NCI-H1092 (cell line): ENCODE data around the gene OR10AG1.

Experiments
- DNase-seq: peaks from one replicate; lab custom pipeline; 2025; lab: John Stamatoyannopoulos, UW

OR10AG1 gene, protein sequence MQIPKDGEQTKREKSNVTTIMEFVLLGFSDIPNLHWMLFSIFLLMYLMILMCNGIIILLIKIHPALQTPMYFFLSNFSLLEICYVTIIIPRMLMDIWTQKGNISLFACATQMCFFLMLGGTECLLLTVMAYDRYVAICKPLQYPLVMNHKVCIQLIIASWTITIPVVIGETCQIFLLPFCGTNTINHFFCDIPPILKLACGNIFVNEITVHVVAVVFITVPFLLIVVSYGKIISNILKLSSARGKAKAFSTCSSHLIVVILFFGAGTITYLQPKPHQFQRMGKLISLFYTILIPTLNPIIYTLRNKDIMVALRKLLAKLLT

GRCh38 chr11:55969845-55970244, at the start of gene OR10AG1:
Gene OR10AG1 (minus strand): TSS chr11:55969945. CDS start chr11:55969907, 38 bp downstream.
- DNase-seq = no peak

DNA sequence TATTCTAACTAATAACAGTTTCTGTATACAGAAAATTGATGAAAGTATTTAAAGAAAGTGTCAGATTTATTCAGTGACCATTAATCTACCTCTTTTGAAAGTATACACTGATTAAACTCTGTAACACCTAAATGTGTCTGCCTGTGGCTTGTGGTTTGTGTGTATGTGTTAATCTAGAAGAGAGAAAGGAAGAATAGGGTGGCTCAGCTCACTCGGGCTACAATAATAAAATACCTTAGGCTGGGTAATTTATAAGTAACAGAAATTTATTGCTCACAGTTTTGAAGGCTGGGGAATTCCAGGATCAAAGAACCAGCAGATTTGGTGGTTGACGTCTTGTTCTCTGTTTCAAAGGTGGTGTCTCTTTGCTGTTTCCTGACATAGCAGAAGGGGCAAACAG, 44.1 kb upstream of the OR10AG1 start:
- no peak for DNase-seq

- DNase-seq = no peak
These were observed 41.0 kb upstream of the OR10AG1 start for GRCh38 chr11:56010716-56011115.

- DNase-seq = no peak
These were observed 24.8 kb upstream of the OR10AG1 start, which contains the start of gene OR5F1 for GRCh38 chr11:55994525-55994924. Gene OR5F1 (minus strand): TSS chr11:55994625. CDS start chr11:55994625, 0 bp downstream.

DNA sequence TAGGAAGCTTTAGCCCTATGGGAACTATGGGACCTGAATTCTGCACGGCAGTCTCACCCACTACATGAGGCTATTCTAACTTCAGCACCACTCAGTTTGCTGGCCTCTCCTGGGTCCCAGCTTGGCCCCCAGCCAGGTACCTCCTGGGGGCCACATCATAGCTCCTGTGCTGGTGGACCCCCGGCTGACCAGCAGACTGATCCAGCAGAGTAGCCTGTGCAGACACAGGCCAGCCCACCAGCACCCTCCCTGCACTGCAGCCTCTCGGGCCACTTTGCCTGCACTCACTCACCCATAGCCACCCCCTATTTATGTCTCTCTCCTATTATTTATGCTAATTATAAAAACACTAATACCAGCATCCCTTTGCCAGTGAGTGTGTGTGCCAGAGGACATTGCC, 1.2 kb upstream of the OR10AG1 start:
- DNase-seq = no peak

DNA sequence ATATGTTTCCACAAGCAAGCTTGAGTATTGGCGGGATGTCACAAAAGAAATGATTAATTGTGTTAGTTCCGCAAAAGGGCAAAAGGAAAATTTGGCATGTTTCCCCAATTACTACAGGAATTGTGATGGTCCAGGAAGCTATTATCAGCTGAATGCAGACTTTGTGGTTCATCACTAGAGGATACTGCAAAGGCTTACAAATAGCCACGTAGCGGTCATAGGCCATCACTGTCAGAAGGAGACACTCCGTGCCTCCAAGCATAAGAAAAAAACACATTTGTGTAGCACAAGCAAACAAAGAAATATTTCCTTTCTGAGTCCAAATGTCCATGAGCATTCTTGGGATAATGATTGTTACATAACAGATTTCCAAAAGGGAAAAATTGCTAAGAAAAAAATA, 1.8 kb downstream of the OR10AG1 start:
- no peak for DNase-seq

DNA sequence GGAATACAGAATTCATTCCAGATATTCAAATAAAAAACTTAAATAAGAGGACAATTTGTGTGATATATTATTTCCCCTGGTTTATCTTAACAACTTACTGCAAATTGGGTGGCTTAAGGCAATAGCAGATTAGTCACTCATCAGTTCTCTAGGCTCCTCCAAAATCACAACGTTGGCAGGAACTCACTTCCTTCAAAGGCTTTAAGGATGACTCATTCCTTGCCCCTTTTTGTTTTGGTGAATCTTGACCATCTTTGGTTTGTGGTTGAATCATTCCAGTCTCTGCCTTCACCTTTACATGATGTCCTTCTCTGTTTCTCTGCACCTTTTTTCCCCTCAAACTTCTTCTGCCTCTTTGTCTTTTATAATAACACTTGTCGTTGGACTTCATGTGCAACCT, 3.4 kb downstream of the OR10AG1 start:
- DNase-seq = no peak

- no peak for DNase-seq
These were observed 13.2 kb downstream of the OR10AG1 start for GRCh38 chr11:55956521-55956920.

DNA sequence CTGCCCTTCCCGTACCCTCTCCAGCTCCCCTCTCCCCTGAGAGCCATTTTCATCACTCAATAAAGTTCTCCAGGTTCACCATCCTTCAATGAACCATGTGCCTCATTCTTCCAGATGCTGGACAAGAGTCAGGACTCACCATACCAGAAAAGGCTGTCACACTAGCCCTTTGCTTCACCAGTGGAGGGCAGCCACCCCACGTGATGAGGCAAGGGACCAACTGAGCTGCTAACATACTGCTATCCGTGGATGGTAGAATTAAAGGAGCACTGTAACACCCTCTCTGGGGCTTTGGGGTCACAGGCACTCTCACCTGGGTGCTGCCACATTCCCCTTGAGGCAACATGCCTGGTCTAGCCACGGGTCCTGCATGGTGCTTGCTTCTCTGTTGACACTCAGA, 20.4 kb downstream of the OR10AG1 start:
- no peak for DNase-seq

DNA sequence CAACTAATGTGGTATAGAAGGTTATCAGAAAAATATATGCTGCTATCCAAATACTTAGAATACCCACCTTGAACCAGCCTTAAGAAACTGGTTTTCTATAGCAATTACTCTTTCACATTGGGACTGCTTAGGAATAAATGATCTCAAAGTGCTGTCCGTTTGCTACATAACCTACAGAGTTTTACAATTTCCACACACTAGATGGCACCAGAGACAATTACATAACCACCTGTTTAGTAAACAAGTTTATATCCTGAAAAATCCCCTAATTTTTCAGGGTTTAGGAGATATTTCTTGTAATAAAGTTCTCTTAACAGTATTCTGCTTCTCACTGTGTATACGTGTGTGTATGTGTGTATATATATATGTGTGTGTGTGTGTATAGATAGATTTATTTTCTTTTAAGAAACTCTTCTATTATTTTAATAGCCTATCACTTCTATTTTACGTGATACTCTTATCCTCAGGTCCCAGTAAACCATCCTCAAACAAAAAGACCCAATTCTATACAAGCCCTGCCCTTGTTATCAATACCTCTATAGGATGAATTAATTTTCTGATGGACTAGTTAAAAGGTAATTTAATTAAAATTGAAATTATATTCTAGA, 26.9 kb downstream of the OR10AG1 start:
- peak; percentile 8 for DNase-seq

DNA sequence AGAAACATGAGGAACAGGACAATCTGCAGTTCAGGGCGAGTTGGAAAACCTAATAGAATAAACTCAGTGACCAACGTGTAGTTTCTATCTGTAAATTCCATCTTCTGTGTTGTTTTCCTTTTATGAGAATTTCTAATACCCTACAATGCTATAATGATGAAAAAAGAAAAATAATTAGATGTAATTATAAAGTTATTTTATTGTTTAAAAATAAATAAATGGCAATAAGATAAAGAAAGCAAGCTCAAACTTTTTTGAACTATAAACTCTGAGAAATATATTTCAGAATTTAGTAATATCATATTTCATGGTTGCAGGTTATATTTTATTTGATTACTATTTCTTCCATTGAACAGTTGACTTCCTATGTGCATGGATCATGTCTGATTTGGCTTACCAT, 33.4 kb downstream of the OR10AG1 start, which contains the start of gene OR5I1:
Gene OR5I1 (minus strand): TSS at position 101 of the 400 bp plus-strand sequence. CDS start 0 bp downstream, at position 101.
- no peak for DNase-seq

DNA sequence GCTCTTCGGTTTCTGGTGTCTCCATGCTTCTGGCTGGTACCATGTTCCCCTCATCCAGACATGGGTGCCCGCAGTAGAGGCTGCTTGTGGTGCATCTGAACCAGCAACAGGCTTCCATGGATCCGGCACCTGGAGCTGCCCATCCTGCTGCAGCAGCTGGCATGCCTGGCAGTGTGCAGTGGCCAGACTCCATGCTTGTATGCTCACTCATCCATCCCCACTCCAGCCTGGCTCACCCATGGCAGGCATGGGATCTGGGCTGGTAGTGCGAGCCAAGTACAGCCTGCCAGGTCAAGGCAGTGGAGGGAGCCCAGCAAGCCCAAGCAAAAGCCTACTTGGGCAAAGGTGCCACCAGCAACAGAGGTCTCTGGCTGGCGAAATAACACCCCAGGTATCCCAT, 49.2 kb downstream of the OR10AG1 start:
- no peak for DNase-seq
